TTC549 (cell line): ENCODE measurements around the gene DZIP1L.

Experiments used
- FAIRE-seq: peaks from 2 replicates; lab custom pipeline; 2012; peaks lifted over from hg19 to GRCh38; lab: Jason Lieb, UNC

DZIP1L gene

DNA sequence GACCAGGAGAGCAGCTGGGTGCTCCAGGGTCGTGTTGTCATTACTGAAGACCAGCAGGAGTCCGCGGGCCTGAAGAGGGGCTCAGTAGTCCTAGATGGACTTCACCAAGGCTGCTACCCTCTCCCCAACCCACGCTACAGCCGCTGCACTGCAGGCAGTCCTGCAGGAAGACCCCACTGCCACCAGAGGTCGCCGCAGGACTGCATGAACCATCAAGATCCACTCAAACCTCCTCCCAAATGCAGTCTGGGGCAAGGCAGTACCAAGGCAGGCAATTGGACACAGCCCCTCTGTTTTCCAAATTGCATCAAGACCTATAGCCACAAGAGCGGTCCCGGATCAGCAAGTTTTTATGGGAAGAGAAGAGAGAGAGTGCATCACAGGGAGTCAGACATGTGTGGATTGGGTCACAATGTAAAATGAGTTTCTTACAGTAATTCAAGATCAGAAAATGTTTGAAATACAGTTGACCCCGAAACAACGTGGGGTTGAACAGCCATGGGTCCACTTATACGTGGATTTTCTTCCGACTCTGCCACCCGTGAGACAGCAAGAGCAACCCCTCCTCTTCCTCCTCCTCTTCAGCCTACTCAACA, 46.7 kb downstream of the DZIP1L start:
- no peak for FAIRE-seq

DNA sequence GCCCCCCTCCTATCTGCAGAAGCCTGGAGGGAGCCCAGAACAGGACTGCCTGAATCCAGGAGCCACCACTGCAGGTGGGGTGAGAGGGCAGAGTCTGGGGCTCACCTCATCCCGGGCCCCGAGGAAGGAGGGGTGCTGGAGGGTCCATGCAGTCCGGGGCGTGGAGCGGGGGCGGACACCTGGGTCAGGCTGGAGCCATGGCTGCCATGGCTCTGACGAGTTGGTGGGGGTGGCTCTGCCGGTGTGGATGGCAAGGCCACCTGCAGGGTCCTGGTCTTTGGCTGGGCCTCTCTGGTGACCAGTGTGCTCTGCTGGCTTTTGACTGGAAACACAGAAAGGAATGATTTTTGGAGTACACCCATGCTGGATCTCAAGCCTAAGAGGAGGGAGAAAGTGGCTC, 47.4 kb downstream of the DZIP1L start:
- FAIRE-seq: no peak

DNA sequence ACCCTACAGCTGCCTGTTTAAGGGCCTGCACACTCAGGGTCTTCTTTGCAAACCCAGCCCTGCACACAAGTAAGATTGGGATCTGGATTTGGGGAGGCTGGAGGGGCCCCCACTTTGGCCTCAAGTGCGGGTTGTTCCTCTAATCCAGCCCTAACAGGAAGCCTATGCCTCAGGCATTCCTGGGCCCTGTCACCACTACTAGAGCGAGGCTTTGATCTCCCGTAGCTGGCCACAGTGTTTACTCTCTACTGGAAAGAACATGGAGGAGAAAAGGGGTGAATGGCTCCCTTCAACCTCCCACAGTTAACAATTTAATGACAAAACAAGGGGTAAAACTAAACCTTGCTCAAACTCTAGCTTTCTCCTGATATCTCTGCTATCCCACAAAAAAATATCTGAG, 48.4 kb downstream of the DZIP1L start:
- FAIRE-seq: no peak

DNA sequence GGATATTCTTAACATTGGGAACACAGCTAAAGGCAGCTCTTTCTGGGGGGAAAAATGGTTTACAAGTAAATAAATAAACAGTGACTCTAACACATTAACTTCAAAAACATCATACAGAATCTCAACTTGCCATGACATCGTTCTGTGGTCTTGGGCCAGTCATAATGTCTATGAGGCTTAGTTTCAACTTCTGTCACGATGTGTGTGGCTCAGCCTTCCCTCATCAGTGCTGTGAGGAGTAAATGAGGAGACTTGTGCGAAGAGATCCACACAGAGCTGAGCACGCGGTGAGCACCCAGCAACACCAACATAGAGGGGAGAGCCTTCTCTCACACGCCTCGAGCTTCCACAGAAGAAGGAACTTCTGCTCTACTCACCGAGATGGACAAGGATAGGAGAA, 49.0 kb downstream of the DZIP1L start:
- no peak for FAIRE-seq

DNA sequence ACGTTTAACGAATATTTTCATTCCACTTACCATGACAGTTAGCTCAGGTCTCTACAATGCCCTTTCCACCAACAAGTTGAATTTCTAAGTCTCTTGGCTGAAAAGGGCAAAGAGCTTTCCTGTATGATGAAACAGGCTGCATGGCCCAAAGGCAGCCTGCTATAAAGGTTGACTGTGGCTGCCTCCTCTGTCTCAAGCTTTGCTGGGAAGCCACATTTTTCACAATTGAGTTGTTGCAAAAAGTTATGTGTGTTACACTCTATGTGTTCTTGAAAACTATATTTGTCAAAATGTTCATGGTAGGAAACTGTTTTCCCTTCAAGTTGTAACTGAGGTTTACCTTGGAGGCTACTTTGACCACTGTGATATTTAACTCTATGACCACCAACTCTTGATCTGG, 49.5 kb downstream of the DZIP1L start:
- FAIRE-seq: no peak

GRCh38 chr3:138063416-138063815, 52.0 kb downstream of the DZIP1L start:
- no peak for FAIRE-seq

- FAIRE-seq: no peak
These were observed 52.8 kb downstream of the DZIP1L start for GRCh38 chr3:138062626-138063025.

DNA sequence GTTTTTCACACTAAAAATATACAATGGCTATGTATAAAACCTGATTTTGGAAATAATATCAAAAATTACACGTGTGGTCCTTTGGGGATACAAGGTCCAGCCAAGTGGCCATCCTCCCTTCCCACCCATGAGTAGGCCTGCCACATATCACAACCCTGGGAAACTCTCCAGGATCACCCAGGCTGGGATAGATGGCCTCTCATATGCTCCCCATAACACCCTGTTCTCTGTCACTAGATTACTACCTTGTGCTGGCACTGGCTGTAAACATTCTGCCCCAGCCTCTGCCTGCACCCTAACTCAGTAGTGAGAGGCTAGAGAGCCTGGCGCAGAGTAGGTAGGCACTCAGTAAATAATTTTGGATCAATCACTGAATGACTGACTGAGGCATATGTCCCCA, 53.4 kb downstream of the DZIP1L start:
- no peak for FAIRE-seq

GRCh38 chr3:138060792-138061191, 54.6 kb downstream of the DZIP1L start:
- no peak for FAIRE-seq

- no peak for FAIRE-seq
These were observed 56.1 kb downstream of the DZIP1L start for GRCh38 chr3:138059261-138059660.

- no peak for FAIRE-seq
These were observed 58.0 kb downstream of the DZIP1L start for GRCh38 chr3:138057384-138057783.

- no peak for FAIRE-seq
These were observed 61.4 kb downstream of the DZIP1L start for GRCh38 chr3:138054057-138054456.

GRCh38 chr3:138051947-138052802, 63.2 kb downstream of the DZIP1L start:
- no peak for FAIRE-seq

DNA sequence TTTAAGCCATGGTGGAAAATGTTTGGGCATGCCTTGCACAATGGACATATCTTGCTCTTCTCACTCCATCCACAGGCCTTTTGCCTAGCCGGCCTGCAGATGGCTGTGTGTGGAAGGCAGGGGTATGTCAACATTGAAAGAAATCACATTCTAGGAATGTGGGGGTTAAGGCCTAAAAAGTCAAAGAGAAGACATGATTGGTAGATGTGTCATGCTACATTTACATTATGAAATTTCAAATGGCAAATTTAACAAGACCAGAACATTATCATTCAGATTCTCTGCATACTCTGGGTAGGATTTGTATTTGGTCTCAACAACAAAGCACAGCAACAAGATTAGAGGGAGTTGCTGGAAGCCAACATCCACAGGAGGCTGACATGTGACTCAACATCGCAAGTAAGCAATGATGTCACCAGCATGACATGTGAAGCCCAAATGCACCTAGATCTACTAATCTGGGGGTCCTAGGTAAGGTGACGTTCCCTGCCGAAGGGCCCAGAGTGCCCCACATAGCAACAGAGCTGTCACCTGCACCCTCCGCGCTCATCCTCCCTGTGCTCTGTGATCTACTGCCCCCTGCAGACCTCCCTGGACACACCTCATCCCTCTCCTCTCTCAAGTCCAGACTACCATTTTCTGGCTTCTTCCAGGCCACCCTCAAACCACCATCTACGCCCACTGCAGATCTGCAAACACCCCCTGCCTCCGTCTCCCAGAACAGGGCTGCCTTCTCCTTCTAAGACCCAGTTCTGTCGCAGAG, 66.1 kb downstream of the DZIP1L start:
- no peak for FAIRE-seq

- FAIRE-seq: no peak
These were observed 67.7 kb downstream of the DZIP1L start for GRCh38 chr3:138047596-138048158.

DNA sequence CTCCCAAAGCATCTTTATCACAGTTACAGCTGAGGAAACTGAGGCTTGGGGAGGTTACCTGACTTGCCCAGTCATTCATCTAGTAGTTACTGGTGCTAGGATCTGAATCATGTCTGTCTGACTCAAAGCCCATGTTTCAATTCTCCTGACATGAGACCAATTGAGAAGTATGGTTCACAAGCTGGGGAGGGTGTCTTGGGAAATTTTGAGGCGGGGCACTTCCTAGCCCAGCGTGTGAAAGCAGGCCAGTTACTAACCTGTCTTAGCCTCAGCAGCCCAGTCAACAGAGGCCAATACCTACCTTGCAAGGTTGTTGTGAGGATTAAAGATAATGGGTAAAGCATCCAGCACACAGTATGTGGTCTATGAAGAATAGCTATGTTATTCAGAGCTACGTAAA, 68.5 kb downstream of the DZIP1L start:
- FAIRE-seq: no peak

DNA sequence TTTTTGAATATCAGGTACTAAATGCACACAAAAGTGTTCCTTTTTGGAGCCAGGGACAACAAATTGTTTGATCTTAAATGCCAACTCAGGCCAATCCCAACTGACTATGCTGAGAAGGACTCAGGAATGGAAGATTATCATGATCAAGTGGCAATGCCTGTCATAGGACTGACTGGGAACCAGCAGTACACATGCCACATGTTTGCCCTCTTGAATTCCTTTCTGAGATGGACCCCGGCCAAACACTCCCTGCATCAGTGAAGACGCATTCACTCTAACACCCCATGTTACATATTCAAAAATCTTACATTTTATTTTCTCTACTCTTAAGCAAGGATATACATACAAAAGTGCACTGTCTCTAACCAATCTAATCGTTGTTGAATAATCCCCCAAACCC, 69.3 kb downstream of the DZIP1L start:
- no peak for FAIRE-seq

GRCh38 chr3:138043266-138044029, 72.0 kb downstream of the DZIP1L start:
- FAIRE-seq: no peak

DNA sequence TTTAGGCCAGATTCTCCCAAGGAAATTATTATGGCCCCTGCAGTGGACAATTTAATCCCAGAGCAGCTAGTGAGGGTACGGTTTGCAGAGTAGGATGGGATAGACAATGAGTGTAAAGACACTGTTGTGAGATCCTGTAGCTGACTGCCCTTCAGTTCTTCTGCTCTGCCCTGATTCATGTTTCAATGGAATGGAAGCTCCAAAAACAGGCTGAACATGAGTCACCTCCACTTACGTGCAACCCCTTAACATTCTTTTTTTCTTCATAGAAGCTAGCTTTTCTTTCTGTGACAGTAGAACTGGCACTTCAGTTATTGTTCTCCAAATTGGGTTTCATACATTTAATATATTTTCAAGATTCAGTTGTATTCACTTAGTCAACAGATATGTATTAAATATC, 73.4 kb downstream of the DZIP1L start:
- no peak for FAIRE-seq

GRCh38 chr3:138038725-138039462, 76.5 kb downstream of the DZIP1L start:
- no peak for FAIRE-seq

DNA sequence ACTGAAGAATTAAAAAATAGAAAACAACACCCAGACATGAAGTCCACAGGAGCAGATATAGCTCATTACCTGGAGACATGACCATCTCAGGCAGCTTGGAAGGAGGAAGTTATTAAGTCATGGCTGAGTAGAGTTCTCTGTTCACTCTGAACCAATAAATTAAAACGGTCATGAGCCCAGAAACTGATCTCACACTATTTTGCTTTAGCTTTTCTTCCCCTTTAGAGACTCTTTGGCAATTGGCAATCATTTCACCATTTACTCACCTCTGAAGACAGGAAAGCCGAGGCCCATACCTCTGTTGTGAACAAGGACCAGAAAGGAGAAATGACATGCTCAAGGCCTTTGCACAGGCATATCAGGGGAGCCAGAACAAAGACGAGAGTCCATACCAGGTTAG, 78.8 kb downstream of the DZIP1L start:
- no peak for FAIRE-seq
